Muscle of arm (tissue), 12 donors: ENCODE results near the gene HNRNPA3. TPM values are rescaled to one million over a fixed set of nuclear protein-coding genes. Genes with fewer than 3 reads are reported as not detected.
"Not testable (repeated sequence)": the region's sequence is repeated elsewhere in the genome, so short reads cannot be mapped to it uniquely, and the experiment has no call there.

Experiments used
- DNase-seq: peaks from one replicate; pipeline ENCODE4 v3.0.0-alpha.2; 2013
- polyA plus RNA-seq, 12 donors: library from polyadenylated mRNA; unstranded; fragments of 120-200 nt; gene quantifications; one replicate each; pipeline ENCODE4 v1.2.1, GENCODE V29; 2013; ENCODE audit not compliant: insufficient read length in 12 of 12

Gene HNRNPA3
- polyA plus RNA-seq, 12 donors = 122 to 417 (median 353) TPM

GRCh38 chr2:177186038-177186437 lies 26.6 kb upstream of the HNRNPA3 start:
- DNase-seq = not testable (repeated sequence)

- no peak for DNase-seq
These were observed 24.8 kb upstream of the HNRNPA3 start for GRCh38 chr2:177187631-177188312.

- DNase-seq = no peak
These were observed 23.8 kb upstream of the HNRNPA3 start for GRCh38 chr2:177188482-177189469.

GRCh38 chr2:177190941-177191340 lies 21.7 kb upstream of the HNRNPA3 start:
- no peak for DNase-seq

GRCh38 chr2:177192788-177193187 lies 19.8 kb upstream of the HNRNPA3 start:
- DNase-seq = no peak

- DNase-seq = no peak
These were observed 19.4 kb upstream of the HNRNPA3 start for GRCh38 chr2:177193240-177193639.

GRCh38 chr2:177195194-177195593 lies 17.4 kb upstream of the HNRNPA3 start:
- DNase-seq = no peak

GRCh38 chr2:177200419-177200818 lies 12.2 kb upstream of the HNRNPA3 start:
- DNase-seq = not testable (repeated sequence)

GRCh38 chr2:177201919-177202346 lies 10.7 kb upstream of the HNRNPA3 start:
- DNase-seq = no peak

- no peak for DNase-seq
These were observed 8.2 kb upstream of the HNRNPA3 start for GRCh38 chr2:177204417-177204816.

GRCh38 chr2:177207101-177207500 lies 5.5 kb upstream of the HNRNPA3 start:
- DNase-seq = no peak

- DNase-seq = no peak
These were observed 1.4 kb upstream of the HNRNPA3 start for GRCh38 chr2:177211169-177211568.

GRCh38 chr2:177211576-177212105 lies 953 bp upstream of the HNRNPA3 start:
- peak; percentile 22 for DNase-seq

GRCh38 chr2:177212891-177213856 lies 580 bp downstream of the HNRNPA3 start:
- DNase-seq = peak; percentile 89

GRCh38 chr2:177217247-177217843 lies 4.8 kb downstream of the HNRNPA3 start:
- no peak for DNase-seq

GRCh38 chr2:177219787-177220186 lies 7.2 kb downstream of the HNRNPA3 start:
- not testable (repeated sequence) for DNase-seq

- DNase-seq = no peak
These were observed 8.9 kb downstream of the HNRNPA3 start for GRCh38 chr2:177221534-177221933.

- no peak for DNase-seq
These were observed 9.4 kb downstream of the HNRNPA3 start for GRCh38 chr2:177221970-177222369.

GRCh38 chr2:177223436-177223835 lies 10.8 kb downstream of the HNRNPA3 start:
- DNase-seq = not testable (repeated sequence)

- DNase-seq = no peak
These were observed 13.4 kb downstream of the HNRNPA3 start for GRCh38 chr2:177225965-177226360.
